ENCODE data around the gene IL16. TPM values are rescaled to one million over a fixed set of nuclear protein-coding genes. Genes with fewer than 3 reads are reported as not detected.

The IL16 gene
- total RNA-seq, 2 donors from 2014 or later = 87.1 to 104 TPM

- H3K9me3 ChIP-seq (ENCODE audit: control insufficient read depth, low read length, poor library complexity, severe bottlenecking) = no peaks in the 10 kb centered on the region
- no peak for ATAC-seq
- no peak overlapping the region for H3K4me3 Mint-ChIP-seq
- DNase-seq = no peak
- H3K4me1 Mint-ChIP-seq = peaks cover 9% of the 10 kb centered on the region
- H3K27ac Mint-ChIP-seq = no peak overlapping the region
- peaks cover 75% of the 10 kb centered on the region for H3K27me3 Mint-ChIP-seq
- no peaks in the 10 kb centered on the region for H3K36me3 Mint-ChIP-seq (ENCODE audit: low read depth)
Observed at GRCh38 chr15:81182031-81182755, 14.5 kb upstream of the IL16 start.

DNA sequence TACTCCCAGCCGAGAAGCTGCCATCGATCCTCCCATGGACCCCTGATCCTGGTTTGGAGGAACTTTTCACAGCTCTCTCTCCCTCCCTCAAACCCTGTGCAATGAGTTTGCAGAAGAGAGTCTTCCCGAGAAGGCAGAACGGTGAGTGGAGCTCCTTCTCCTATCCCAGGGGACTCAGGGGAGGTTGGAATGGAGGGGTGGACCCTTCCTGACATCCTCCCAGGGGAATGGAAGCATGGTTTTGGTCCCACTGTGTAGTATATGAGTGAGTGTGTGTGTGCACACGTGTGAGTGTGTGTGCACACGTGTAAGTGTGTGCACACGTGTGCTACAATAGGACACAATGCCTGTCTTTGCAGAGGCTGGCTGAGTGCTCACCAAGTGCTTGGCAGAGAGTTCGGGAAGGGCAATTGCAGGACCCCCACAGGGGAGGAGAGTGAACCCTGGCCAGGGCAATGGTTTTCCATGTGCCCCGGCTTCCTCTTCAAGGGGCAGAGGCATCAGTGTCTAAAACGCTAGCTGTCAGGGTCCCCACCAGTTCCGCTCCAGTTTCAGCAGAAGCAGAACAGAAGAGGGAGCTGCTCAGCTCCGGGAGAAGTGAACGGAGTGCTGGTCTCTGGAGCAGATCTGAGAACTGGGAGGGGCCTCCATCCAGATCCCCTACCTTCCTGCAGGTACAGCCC is 13.8 kb upstream of the IL16 start:
- peaks cover 77% of the 10 kb centered on the region for H3K27me3 Mint-ChIP-seq
- H3K27ac Mint-ChIP-seq = no peak overlapping the region
- DNase-seq (no peak), ATAC-seq (no peak)
- no peaks in the 10 kb centered on the region for H3K36me3 Mint-ChIP-seq (ENCODE audit: low read depth)
- peaks cover 9% of the 10 kb centered on the region for H3K4me1 Mint-ChIP-seq
- H3K4me3 Mint-ChIP-seq = no peak overlapping the region
- no peaks in the 10 kb centered on the region for H3K9me3 ChIP-seq (ENCODE audit: control insufficient read depth, low read length, poor library complexity, severe bottlenecking)

DNA sequence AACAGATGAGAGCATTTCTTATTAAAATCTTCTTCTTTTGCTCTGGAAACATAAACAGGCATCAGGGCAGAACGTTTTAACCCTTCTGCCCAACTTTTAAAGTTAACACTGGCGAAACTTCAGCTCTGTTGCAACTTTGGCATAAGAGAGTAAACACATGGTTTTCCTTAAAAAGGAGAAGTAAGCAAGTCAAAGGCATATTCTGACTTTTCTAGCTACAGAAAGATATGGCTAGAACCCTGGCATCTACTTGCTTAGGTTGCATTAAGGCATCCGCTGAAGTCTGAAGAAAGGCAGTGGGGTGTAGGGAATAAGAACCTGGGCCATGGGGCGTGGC is 13.3 kb upstream of the IL16 start:
- no peak overlapping the region for H3K4me3 Mint-ChIP-seq
- H3K4me1 Mint-ChIP-seq = peaks cover 9% of the 10 kb centered on the region
- H3K36me3 Mint-ChIP-seq (ENCODE audit: low read depth) = no peaks in the 10 kb centered on the region
- no peak for ATAC-seq
- peaks cover 80% of the 10 kb centered on the region for H3K27me3 Mint-ChIP-seq
- no peaks in the 10 kb centered on the region for H3K9me3 ChIP-seq (ENCODE audit: control insufficient read depth, low read length, poor library complexity, severe bottlenecking)
- H3K27ac Mint-ChIP-seq = no peak overlapping the region
- DNase-seq = no peak

- H3K27me3 Mint-ChIP-seq = peaks cover 81% of the 10 kb centered on the region
- no peaks in the 10 kb centered on the region for H3K9me3 ChIP-seq (ENCODE audit: control insufficient read depth, low read length, poor library complexity, severe bottlenecking)
- H3K4me3 Mint-ChIP-seq = no peak overlapping the region
- H3K36me3 Mint-ChIP-seq (ENCODE audit: low read depth) = no peaks in the 10 kb centered on the region
- H3K27ac Mint-ChIP-seq = no peak overlapping the region
- ATAC-seq (no peak), DNase-seq (no peak)
- H3K4me1 Mint-ChIP-seq = peaks cover 9% of the 10 kb centered on the region
Observed at GRCh38 chr15:81184188-81184587, 12.5 kb upstream of the IL16 start.

DNA sequence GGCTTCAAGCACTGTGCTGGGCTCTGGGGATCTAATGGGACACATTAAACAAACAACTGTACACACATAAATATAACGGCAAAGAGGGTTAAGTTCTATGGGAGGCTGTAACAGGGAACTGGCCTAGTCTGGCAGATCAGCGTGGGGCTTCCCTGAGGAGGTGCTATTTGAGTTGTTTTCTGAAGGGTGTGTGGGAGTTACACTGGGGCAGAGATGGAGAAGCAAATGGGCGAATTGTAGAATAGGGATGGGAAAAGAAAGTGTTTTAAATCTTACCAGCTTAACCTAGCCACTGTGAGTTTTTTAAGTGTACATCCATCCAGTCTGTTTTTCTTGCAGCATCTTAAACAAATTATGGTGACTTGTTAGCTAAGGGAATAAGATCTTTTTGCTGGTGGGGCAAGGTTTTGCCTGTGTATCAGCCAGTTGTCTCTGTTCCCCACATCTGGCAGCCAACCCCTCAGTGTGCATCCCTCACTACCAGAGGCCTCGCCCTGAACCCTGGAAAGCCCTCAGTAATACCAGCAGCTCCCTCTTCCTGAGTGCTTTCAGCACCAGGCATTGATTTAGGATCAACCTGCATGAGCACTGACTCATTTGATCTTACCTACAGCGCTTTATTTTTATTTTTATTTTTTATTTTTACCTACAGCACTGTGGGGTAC is 10.9 kb upstream of the IL16 start:
- DNase-seq = no peak
- peaks cover 78% of the 10 kb centered on the region for H3K27me3 Mint-ChIP-seq
- H3K4me1 Mint-ChIP-seq = peaks cover 9% of the 10 kb centered on the region
- ATAC-seq = no peak
- H3K27ac Mint-ChIP-seq = no peak overlapping the region
- H3K4me3 Mint-ChIP-seq = no peak overlapping the region
- no peaks in the 10 kb centered on the region for H3K36me3 Mint-ChIP-seq (ENCODE audit: low read depth)
- H3K9me3 ChIP-seq (ENCODE audit: control insufficient read depth, low read length, poor library complexity, severe bottlenecking) = no peaks in the 10 kb centered on the region

DNA sequence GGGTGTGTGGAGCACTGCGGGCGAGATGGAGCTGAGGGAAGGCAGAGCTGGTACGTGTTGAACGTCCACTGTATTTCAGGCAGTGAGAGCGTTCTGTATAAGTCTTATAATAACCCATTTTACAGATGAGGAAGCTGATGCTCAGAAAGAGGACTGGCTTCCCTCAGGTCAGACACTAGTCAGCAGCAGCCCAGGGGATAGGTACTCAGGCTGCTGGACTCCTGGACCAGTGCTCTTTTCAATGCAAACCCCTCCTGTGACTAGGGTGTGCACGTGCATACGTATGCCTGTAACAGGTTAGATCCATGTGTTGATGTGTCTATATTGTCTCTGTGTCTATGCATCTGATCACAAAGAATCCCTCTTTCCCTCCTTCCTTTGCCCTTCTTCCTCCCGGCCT is 8.3 kb upstream of the IL16 start:
- H3K27me3 Mint-ChIP-seq = peaks cover 78% of the 10 kb centered on the region
- ATAC-seq = no peak
- peaks cover 2% of the 10 kb centered on the region for H3K36me3 Mint-ChIP-seq (ENCODE audit: low read depth)

GRCh38 chr15:81189583-81190283 is 6.9 kb upstream of the IL16 start:
- H3K27me3 Mint-ChIP-seq = peaks cover 70% of the 10 kb centered on the region
- peaks cover 2% of the 10 kb centered on the region for H3K36me3 Mint-ChIP-seq (ENCODE audit: low read depth)
- DNase-seq = no peak
- peaks cover 6% of the 10 kb centered on the region for H3K4me1 Mint-ChIP-seq
- no peak overlapping the region for H3K27ac Mint-ChIP-seq
- no peak for ATAC-seq
- no peak overlapping the region for H3K4me3 Mint-ChIP-seq
- H3K9me3 ChIP-seq (ENCODE audit: control insufficient read depth, low read length, poor library complexity, severe bottlenecking) = no peaks in the 10 kb centered on the region

More for the DNA sequence above, 8.3 kb upstream of the IL16 start:
- no peak for DNase-seq
- Mint-ChIP-seq H3K4me1 (peaks cover 6% of the 10 kb centered on the region), H3K4me3 (no peak overlapping the region), H3K27ac (no peak overlapping the region)
- H3K9me3 ChIP-seq (ENCODE audit: control insufficient read depth, low read length, poor library complexity, severe bottlenecking) = no peaks in the 10 kb centered on the region

- DNase-seq (no peak), ATAC-seq (no peak)
- Mint-ChIP-seq H3K36me3 (ENCODE audit: low read depth) (peaks cover 2% of the 10 kb centered on the region), H3K27me3 (peaks cover 71% of the 10 kb centered on the region), H3K4me1 (peaks cover 2% of the 10 kb centered on the region), H3K27ac (no peak overlapping the region), H3K4me3 (no peak overlapping the region)
- no peaks in the 10 kb centered on the region for H3K9me3 ChIP-seq (ENCODE audit: control insufficient read depth, low read length, poor library complexity, severe bottlenecking)
Observed at GRCh38 chr15:81190922-81191507, 5.7 kb upstream of the IL16 start.

DNA sequence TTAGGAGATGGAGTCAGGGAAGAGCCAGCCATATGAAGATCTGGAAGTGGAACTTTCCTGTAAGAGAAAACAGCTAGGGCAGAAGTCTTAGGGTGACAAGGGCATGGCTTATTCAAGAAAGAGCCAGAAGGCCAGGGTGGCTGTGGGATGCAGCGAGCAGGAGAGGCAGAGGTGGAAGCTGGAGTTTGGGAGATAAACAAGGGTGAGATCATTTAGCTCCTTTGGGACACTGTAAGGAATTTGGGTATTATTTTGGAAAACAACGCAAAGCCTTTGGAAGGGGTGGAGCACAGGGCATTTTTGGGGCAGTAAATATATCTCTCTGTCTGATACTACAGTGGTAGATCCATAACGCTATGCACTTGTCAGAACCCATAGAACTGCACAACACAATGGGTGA is 5.0 kb upstream of the IL16 start:
- Mint-ChIP-seq H3K4me1 (peaks cover 2% of the 10 kb centered on the region), H3K27ac (no peak overlapping the region), H3K27me3 (peaks cover 73% of the 10 kb centered on the region), H3K36me3 (ENCODE audit: low read depth) (peaks cover 2% of the 10 kb centered on the region), H3K4me3 (no peak overlapping the region)
- no peak for ATAC-seq
- DNase-seq = no peak
- H3K9me3 ChIP-seq (ENCODE audit: control insufficient read depth, low read length, poor library complexity, severe bottlenecking) = no peaks in the 10 kb centered on the region

DNA sequence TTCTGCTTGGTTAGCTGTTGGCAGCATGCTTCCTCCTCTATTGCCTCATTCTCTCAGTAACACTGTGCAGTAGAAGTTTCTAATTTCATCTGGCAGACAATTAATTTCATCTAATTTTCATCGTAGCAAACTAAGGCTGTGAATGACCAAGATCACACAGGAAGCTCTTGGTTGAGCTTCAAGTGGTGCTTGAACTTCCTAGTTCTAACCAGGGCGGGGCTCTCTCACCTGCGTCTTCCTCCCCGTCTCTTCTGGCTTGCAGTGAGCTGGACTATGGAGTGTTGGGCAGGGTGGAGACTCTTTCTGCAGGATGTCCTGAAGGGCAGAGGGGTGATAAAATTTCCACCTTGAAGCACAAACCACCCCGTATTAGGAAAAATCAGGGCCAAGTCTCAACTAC is 2.0 kb upstream of the IL16 start:
- no peaks in the 10 kb centered on the region for H3K9me3 ChIP-seq (ENCODE audit: control insufficient read depth, low read length, poor library complexity, severe bottlenecking)
- peaks cover 2% of the 10 kb centered on the region for H3K36me3 Mint-ChIP-seq (ENCODE audit: low read depth)
- peaks cover 68% of the 10 kb centered on the region for H3K27me3 Mint-ChIP-seq
- ATAC-seq (no peak), DNase-seq (no peak)
- no peak overlapping the region for H3K27ac Mint-ChIP-seq
- peaks cover 2% of the 10 kb centered on the region for H3K4me1 Mint-ChIP-seq
- no peak overlapping the region for H3K4me3 Mint-ChIP-seq

GRCh38 chr15:81195339-81195864 is 1.3 kb upstream of the IL16 start:
- H3K36me3 Mint-ChIP-seq (ENCODE audit: low read depth) = peaks cover 2% of the 10 kb centered on the region
- H3K9me3 ChIP-seq (ENCODE audit: control insufficient read depth, low read length, poor library complexity, severe bottlenecking) = no peaks in the 10 kb centered on the region
- peaks cover 2% of the 10 kb centered on the region for H3K4me1 Mint-ChIP-seq
- ATAC-seq (no peak), DNase-seq (no peak)
- H3K27me3 Mint-ChIP-seq = peaks cover 67% of the 10 kb centered on the region
- no peak overlapping the region for H3K27ac Mint-ChIP-seq
- H3K4me3 Mint-ChIP-seq = no peak overlapping the region

DNA sequence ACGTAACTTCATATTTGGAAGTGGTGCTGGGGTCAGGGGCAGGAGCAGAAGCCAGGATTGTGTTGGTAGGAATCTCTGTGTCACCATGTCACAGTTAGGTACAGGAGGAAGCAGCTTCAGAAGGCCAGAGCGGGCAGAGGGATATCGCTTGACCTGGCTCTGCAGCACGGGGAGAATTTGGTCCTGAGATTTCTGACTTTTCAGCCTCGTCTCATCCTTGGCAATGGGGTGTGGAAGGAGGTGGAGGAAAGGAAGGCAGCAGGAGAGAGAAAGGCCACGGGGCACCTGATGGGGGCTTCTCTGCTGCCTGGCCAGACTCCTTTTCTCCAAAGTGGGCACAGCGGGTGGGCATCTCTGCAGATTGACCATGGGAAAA is 564 bp downstream of the IL16 start:
- Mint-ChIP-seq H3K27ac (no peak overlapping the region), H3K27me3 (peaks cover 52% of the 10 kb centered on the region), H3K4me3 (no peak overlapping the region), H3K4me1 (peaks cover 2% of the 10 kb centered on the region), H3K36me3 (ENCODE audit: low read depth) (peaks cover 2% of the 10 kb centered on the region)
- H3K9me3 ChIP-seq (ENCODE audit: control insufficient read depth, low read length, poor library complexity, severe bottlenecking) = no peaks in the 10 kb centered on the region
- no peak for ATAC-seq
- no peak for DNase-seq

Measured in T-helper 17 cell (primary cell).